ENCODE results near the gene AFAP1.

DNA sequence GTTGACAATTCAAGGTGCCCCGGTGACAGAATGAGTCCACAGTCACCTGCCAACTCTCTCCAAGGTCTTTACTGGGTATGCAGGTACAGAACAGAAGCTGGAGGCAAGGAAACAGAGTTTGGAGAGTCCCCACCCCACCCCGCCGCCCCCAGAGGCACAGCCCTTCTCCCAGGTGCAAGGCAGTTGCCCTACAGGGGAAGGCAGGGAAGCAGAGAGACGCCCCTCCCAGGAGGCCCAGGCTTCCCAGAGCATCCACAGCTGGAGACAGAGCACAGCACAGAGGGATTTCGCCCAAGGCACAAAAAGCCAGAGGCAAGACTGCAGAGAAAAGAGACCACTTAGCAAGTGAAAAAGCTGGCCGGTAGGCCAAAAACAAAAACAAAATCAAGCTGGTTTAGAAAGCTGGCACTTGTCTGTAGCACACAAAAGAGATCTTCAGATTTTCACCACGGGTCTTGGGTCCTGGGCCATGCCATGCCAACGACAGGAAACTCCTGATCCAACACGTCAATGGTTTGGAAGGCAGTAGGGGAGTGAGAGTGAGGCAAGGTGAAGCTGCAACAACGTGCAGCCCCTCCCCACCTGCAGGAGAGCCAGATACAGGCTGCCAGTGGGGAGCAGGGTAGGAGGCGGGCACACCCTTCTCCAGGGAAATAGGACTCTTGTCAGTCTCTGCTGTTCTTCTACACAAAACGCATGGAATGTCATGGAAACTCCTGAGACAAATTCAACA lies 113.3 kb downstream of the AFAP1 start:
- no peak for TF ChIP-seq POLR2AphosphoS5 (IDR thresholded peaks at IDR 0.05; ENCODE audit: low read depth, low read length)
- no peak for TF ChIP-seq POLR2A (IDR thresholded peaks at IDR 0.05; ENCODE audit: low read depth, low read length)
- TF ChIP-seq TAF1 (IDR thresholded peaks at IDR 0.05; ENCODE audit: borderline replicate concordance, low read depth, low read length), result no peak
